Breast epithelium (tissue), 4 donors: ENCODE measurements around the gene SNAPC2. TPM values are rescaled to one million over a fixed set of nuclear protein-coding genes. Genes with fewer than 3 reads are reported as not detected.
A peak's percentile ranks its signal among the peaks of the same experiment; 100 is the strongest.

Source experiments
- DNase-seq, 2 donors: peaks; one replicate each; pipeline ENCODE4 v3.0.0-alpha.2; 2019; ENCODE audit warnings: low spot score in 2 of 2
- H3K27ac ChIP-seq, 2 donors: fragments of 200-600 bp; sonication (generic) in 1 of 2; one replicate each; pipeline ENCODE4 v1.5.1; 2016 to 2019; ENCODE audit warnings: mild to moderate bottlenecking in 1 of 2
- H3K27me3 ChIP-seq, 2 donors: fragments of 200-600 bp; sonication (generic) in 1 of 2; one replicate each; pipeline versions ENCODE4 v1.5.1 to v1.6.0; 2017 to 2019; ENCODE audit warnings: control low read depth in 1 of 2, mild to moderate bottlenecking in 1 of 2
- H3K36me3 ChIP-seq: fragments of 200-600 bp; one replicate; pipeline ENCODE4 v1.5.1; 2019
- H3K4me1 ChIP-seq, 2 donors: fragments of 200-600 bp; sonication (generic); one replicate each; pipeline ENCODE4 v1.5.1; 2016 to 2019; ENCODE audit warnings: control low read depth in 1 of 2
- H3K4me3 ChIP-seq, 3 donors: fragments of 200-600 bp; sonication (generic); 1 replicate in 2 of 3; 2 replicates in 1 of 3; pipeline ENCODE4 v1.5.1; 2016 to 2019; ENCODE audit warnings: mild to moderate bottlenecking in 3 of 3, moderate library complexity in 2 of 3
- H3K9me3 ChIP-seq, 2 donors: fragments of 200-600 bp; sonication (generic) in 1 of 2; one replicate each; pipeline ENCODE4 v1.5.1; 2016 to 2019; ENCODE audit warnings: control low read depth in 1 of 2
- POLR2A ChIP-seq: fragments of 450-650 bp; IDR thresholded peaks from one replicate; pipeline ENCODE4 v1.6.1; 2016; ENCODE audit warnings: antibody characterized with exemption, mild to moderate bottlenecking, moderate library complexity
- POLR2AphosphoS5 ChIP-seq, 3 donors: sonication (generic); formaldehyde crosslinking; IDR thresholded peaks; one replicate each; pipeline ENCODE4 v1.6.1; 2017; ENCODE audit warnings: antibody characterized with exemption in 3 of 3
- intact Hi-C: fragments of 100-400 bp; cut with DNase I; formaldehyde crosslinking; loops from one replicate; pipeline ENCODE4 v1.15.1; 2023; ENCODE audit warnings: low total_unique reads
- total RNA-seq, 3 donors: library from RNA; depleted of rRNA; stranded (reverse); fragments of >200 nt; gene quantifications; one replicate each; pipeline ENCODE4 v1.1.0, GENCODE V29; 2016
- TF ChIP-seq, protein P1 (sequence below), 3 donors: fragments of 450-650 bp; IDR thresholded peaks; one replicate each; pipeline ENCODE4 v1.5.1; 2016 to 2017; ENCODE audit warnings: antibody characterized with exemption in 3 of 3, mild to moderate bottlenecking in 3 of 3, moderate library complexity in 3 of 3

The SNAPC2 gene
- total RNA-seq, 3 donors from 2014 or later = 13.8 to 14.8 (median 13.8) TPM

DNA sequence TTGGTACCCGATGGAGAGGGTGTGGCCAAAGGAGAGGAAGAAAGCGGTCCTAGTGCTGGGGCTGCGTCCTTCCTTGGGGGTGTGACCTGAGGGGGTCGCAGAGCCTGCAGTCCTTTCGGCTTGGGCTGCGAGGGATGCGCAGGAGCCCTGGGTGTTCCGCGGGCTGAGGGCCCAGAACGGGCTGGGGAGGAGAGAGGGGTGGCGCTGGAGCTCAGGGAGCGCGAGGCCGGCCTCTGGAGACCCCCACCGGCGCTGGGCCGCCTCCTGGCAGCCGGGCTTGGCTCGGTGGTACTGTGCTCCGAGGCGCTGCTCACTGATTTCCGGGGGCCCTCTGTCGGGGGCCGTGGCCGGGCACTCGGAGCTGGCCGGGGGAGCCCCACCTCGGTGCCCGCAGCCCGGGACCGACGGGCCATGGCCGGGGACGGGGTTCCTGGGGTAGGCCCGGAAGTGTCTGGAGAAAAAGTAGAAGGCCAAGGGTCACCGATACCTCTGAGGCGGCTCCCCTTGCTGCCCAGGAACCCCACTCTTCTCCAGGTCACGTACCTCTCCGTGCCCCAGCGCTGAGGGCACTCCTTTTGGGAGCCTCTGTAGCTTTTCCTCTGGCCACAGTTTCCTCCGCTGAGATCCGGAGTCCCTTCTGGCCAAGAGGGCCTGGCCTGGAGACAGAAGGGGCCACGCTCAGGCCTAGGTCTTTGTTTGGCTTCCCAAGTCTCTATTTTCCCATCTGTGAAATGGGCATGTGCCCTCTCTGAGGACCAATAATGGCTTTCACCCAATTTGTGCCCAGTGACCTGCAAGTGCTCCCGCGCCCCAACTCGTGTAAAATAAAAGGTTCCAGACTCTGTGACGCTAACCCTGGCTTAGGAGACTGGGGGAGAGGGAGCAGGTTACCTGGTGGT, 47.6 kb upstream of the SNAPC2 start:
- H3K4me1 ChIP-seq = peaks cover 0 to 8% of the 10 kb centered on the region in 2 donors

DNA sequence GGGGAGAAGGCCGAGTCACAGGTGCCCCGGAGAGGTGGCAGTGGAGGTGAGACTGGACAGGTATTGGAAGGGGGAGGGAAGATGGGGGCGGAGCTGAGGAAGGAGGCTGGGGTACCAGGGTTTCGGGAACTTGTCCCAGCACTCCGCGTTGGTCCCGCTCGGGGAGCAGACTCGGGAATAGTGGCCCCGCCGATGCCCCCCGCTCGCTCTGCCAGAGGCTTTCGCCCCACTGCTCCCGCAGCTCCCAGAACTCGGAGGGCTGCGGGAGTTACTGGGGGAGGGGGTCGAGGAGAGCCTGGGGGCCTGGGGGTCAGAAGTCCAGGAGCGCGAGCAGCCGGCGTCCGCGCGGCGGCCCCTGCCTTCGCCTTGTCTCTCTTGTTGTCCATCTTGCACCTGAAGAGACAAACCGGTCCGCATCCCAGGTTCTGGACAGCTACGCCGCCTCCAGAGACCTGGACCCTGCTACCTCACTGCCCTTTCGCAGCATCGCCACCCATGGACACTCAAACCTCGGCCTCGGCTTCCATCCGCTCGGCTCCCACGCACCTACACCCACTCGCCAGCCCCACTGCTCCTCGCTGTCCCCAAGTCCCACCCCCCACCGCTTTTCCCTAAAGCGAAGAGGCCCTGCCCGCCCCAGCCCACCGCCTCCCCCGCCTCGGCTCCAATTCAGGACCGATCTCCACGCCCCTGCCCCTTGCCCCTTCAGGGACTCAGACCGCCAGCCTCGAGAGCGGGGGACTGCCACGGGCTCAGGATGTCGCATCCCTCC, 46.6 kb upstream of the SNAPC2 start:
- intact Hi-C loops = loop anchor here (1.0 kb wide), 1 partner anchor 17 kb away; no protein-coding TSS in a partner anchor
- H3K4me3 ChIP-seq = peak overlapping the region in 2 of 3 donors; percentile 56 to 76
- H3K4me1 ChIP-seq = peaks cover 0 to 8% of the 10 kb centered on the region in 2 donors

More for the DNA sequence above, 47.6 kb upstream of the SNAPC2 start:
- H3K36me3 ChIP-seq = no peaks in the 10 kb centered on the region
- DNase-seq = no peak
- H3K27me3 ChIP-seq = peaks cover 5 to 20% of the 10 kb centered on the region in 2 donors
- peak overlapping the region; percentile 1 to 28 for H3K27ac ChIP-seq
- no peak for TF ChIP-seq POLR2AphosphoS5 (IDR thresholded peaks at IDR 0.05)
- TF ChIP-seq, protein P1, sequence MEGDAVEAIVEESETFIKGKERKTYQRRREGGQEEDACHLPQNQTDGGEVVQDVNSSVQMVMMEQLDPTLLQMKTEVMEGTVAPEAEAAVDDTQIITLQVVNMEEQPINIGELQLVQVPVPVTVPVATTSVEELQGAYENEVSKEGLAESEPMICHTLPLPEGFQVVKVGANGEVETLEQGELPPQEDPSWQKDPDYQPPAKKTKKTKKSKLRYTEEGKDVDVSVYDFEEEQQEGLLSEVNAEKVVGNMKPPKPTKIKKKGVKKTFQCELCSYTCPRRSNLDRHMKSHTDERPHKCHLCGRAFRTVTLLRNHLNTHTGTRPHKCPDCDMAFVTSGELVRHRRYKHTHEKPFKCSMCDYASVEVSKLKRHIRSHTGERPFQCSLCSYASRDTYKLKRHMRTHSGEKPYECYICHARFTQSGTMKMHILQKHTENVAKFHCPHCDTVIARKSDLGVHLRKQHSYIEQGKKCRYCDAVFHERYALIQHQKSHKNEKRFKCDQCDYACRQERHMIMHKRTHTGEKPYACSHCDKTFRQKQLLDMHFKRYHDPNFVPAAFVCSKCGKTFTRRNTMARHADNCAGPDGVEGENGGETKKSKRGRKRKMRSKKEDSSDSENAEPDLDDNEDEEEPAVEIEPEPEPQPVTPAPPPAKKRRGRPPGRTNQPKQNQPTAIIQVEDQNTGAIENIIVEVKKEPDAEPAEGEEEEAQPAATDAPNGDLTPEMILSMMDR (IDR thresholded peaks at IDR 0.05) = no peak
- TF ChIP-seq POLR2A = no peak
- H3K4me3 ChIP-seq = peak overlapping the region in 2 of 3 donors; percentile 36 to 54
- intact Hi-C loops = loop anchor here (1.0 kb wide), 1 partner anchor 18 kb away; no protein-coding TSS in a partner anchor
- no peaks in the 10 kb centered on the region for H3K9me3 ChIP-seq

DNA sequence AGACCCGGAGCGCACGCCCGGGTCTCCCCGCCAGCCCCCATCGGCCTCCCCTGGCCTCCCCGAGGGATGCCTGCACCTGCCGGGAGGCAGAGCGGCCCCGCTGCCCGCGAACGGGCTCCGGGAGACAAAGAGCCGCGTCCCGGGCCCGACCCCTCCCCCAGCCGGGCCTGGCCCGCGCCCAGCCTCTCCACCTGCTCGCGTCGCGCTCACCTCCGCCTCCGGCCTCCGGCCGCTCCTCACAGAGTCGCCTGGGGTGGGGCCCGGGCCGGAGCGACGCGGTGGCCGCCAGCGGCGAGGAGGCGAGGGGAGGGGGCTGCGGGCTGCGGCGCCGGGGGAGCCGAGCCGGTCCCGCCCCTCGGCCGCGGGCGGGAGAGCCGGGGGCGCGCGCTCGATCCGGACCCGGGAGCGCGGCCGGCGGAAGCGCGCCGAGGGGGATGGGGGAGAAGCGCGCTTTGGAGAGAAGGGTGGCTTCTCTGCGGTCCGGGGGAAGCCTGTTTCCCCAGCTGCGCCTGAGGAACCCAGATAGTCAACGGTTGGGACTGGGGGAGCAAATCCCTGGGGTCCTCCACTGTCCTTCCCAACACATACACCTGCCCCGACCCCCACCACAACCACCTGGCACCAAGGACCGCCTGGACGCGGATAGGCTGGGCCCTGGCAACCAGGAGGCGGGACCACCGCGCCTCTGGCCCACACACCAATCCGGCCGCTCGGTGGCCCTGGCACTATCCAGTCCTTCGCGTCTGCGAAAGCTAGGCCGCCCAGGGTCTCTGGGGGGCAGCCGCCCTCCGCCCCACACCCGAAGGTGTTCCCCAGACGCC, 45.9 kb upstream of the SNAPC2 start, which contains the start of gene PRR36:
PRR36 (minus strand) TSS at position 315 of the 821 bp plus-strand sequence. CDS start 701 bp downstream, outside the sequence.
- intact Hi-C loops = no loop called here
- Histone ChIP-seq H3K4me3 (peak within 1 kb of the TSS in 2 of 3 donors; percentile 56 to 76), H3K9me3 (no peaks in the 10 kb centered on the region), H3K4me1 (peaks cover 0 to 8% of the 10 kb centered on the region in 2 donors), H3K27ac (peak within 1 kb of the TSS; percentile 58 to 70), H3K36me3 (no peaks in the 10 kb centered on the region), H3K27me3 (peaks cover 5 to 20% of the 10 kb centered on the region in 2 donors)
- TF ChIP-seq, protein P1 (IDR thresholded peaks at IDR 0.05) = no peak
- no peak for TF ChIP-seq POLR2AphosphoS5 (IDR thresholded peaks at IDR 0.05)
- TF ChIP-seq POLR2A = no peak
- peak; percentile 66 to 72 for DNase-seq

More for the DNA sequence above, 46.6 kb upstream of the SNAPC2 start:
- Histone ChIP-seq H3K36me3 (no peaks in the 10 kb centered on the region), H3K27ac (peak overlapping the region in 1 of 2 donors; percentile 70), H3K27me3 (peaks cover 5 to 20% of the 10 kb centered on the region in 2 donors), H3K9me3 (no peaks in the 10 kb centered on the region)
- TF ChIP-seq, protein P1 (IDR thresholded peaks at IDR 0.05) = no peak
- TF ChIP-seq POLR2AphosphoS5 (IDR thresholded peaks at IDR 0.05) (no peak), POLR2A (no peak)
- no peak for DNase-seq

DNA sequence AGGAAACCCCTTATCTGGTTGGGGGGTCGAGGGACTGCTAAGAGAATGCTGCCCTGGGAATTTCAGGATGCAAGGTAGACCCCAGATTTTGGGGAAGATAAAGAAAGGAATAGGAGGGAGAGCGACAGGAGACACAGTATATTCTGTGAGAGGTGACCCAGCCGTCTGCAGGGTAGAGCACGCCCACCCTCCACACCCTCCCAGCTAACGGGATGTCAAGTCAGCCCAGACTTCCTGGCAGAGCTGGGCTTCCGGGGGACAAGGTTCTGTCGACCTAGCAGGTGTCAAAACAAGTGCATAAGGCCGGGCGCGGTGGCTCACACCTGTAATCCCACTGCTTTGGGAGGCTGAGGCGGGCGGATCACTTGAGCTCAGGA, 45.3 kb upstream of the SNAPC2 start:
- peaks cover 5 to 20% of the 10 kb centered on the region in 2 donors for H3K27me3 ChIP-seq
- TF ChIP-seq, protein P1 (IDR thresholded peaks at IDR 0.05) = no peak
- no peak for TF ChIP-seq POLR2AphosphoS5 (IDR thresholded peaks at IDR 0.05)
- TF ChIP-seq POLR2A = no peak
- peak overlapping the region in 1 of 2 donors; percentile 70 for H3K27ac ChIP-seq
- H3K36me3 ChIP-seq = no peaks in the 10 kb centered on the region
- intact Hi-C loops = no loop called here
- H3K4me3 ChIP-seq = peak overlapping the region in 2 of 3 donors; percentile 56 to 76
- peaks cover 0 to 8% of the 10 kb centered on the region in 2 donors for H3K4me1 ChIP-seq
- no peak for DNase-seq
- H3K9me3 ChIP-seq = no peaks in the 10 kb centered on the region
